Glutamatergic neuron (in vitro differentiated cells): Measurements from ENCODE around the gene STK32A. TPM values are rescaled to one million over a fixed set of nuclear protein-coding genes. Genes with fewer than 3 reads are reported as not detected.

Experiments used
- DNase-seq: peaks from one replicate; pipeline ENCODE4 v3.0.0; 2022
- H3K27ac Mint-ChIP-seq: one replicate; pipeline ENCODE4 v1.8.0; 2020; ENCODE audit warnings: mild to moderate bottlenecking, mixed read lengths, inconsistent platforms; ENCODE audit not compliant: unreplicated experiment
- H3K27me3 Mint-ChIP-seq: one replicate; pipeline ENCODE4 v1.8.0; 2020; ENCODE audit warnings: mild to moderate bottlenecking, moderate library complexity, mixed read lengths, inconsistent platforms; ENCODE audit not compliant: unreplicated experiment
- H3K36me3 Mint-ChIP-seq: one replicate; pipeline ENCODE4 v1.8.0; 2020; ENCODE audit warnings: mild to moderate bottlenecking, mixed read lengths, inconsistent platforms; ENCODE audit not compliant: unreplicated experiment
- H3K4me1 Mint-ChIP-seq: one replicate; pipeline ENCODE4 v1.8.0; 2020; ENCODE audit warnings: mild to moderate bottlenecking, low read depth, mixed read lengths, inconsistent platforms; ENCODE audit not compliant: unreplicated experiment
- H3K4me3 Mint-ChIP-seq: one replicate; pipeline ENCODE4 v1.8.0; 2020; ENCODE audit warnings: mild to moderate bottlenecking, mixed read lengths, inconsistent platforms; ENCODE audit not compliant: unreplicated experiment
- H3K9me3 Mint-ChIP-seq: one replicate; pipeline ENCODE4 v1.8.0; 2020; ENCODE audit warnings: mild to moderate bottlenecking, moderate library complexity, mixed read lengths, inconsistent platforms; ENCODE audit not compliant: unreplicated experiment
- total RNA-seq: library from RNA; stranded (reverse); fragmentation: NEBNext Ultra II Directional; extraction: Animal tissue kit (Norgen Biotek cat#: 25700); gene quantifications from one replicate; pipeline ENCODE4 v1.2.1, GENCODE V29; 2021; ENCODE audit not compliant: unreplicated experiment
- TF ChIP-seq, protein P1 (sequence below): fragments of 200-600 bp; sonication (generic); IDR thresholded peaks from one replicate; pipeline ENCODE4 v1.5.0; 2021; ENCODE audit not compliant: partially characterized antibody, unreplicated experiment

The STK32A gene
- total RNA-seq, 1 donor from 2014 or later = 3.2 TPM

GRCh38 chr5:147190331-147190730, 44.5 kb upstream of the STK32A start:
- Mint-ChIP-seq H3K27ac (no peak overlapping the region), H3K4me1 (peaks cover 10% of the 10 kb centered on the region)
- TF ChIP-seq, protein P1, sequence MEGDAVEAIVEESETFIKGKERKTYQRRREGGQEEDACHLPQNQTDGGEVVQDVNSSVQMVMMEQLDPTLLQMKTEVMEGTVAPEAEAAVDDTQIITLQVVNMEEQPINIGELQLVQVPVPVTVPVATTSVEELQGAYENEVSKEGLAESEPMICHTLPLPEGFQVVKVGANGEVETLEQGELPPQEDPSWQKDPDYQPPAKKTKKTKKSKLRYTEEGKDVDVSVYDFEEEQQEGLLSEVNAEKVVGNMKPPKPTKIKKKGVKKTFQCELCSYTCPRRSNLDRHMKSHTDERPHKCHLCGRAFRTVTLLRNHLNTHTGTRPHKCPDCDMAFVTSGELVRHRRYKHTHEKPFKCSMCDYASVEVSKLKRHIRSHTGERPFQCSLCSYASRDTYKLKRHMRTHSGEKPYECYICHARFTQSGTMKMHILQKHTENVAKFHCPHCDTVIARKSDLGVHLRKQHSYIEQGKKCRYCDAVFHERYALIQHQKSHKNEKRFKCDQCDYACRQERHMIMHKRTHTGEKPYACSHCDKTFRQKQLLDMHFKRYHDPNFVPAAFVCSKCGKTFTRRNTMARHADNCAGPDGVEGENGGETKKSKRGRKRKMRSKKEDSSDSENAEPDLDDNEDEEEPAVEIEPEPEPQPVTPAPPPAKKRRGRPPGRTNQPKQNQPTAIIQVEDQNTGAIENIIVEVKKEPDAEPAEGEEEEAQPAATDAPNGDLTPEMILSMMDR = no peak

GRCh38 chr5:147193123-147193522, 41.7 kb upstream of the STK32A start:
- Mint-ChIP-seq H3K4me3 (no peak overlapping the region), H3K9me3 (peaks cover 2% of the 10 kb centered on the region), H3K27me3 (no peaks in the 10 kb centered on the region), H3K27ac (no peak overlapping the region), H3K4me1 (peaks cover 6% of the 10 kb centered on the region), H3K36me3 (no peaks in the 10 kb centered on the region)
- TF ChIP-seq, protein P1 = no peak
- no peak for DNase-seq

More at GRCh38 chr5:147190331-147190730, 44.5 kb upstream of the STK32A start:
- H3K9me3 Mint-ChIP-seq = peaks cover 2% of the 10 kb centered on the region
- H3K27me3 Mint-ChIP-seq = no peaks in the 10 kb centered on the region
- no peak for DNase-seq
- no peaks in the 10 kb centered on the region for H3K36me3 Mint-ChIP-seq
- no peak overlapping the region for H3K4me3 Mint-ChIP-seq

- H3K27ac Mint-ChIP-seq = no peak overlapping the region
- no peak for DNase-seq
- TF ChIP-seq, protein P1 = no peak
- H3K4me1 Mint-ChIP-seq = no peaks in the 10 kb centered on the region
- no peak overlapping the region for H3K4me3 Mint-ChIP-seq
- H3K9me3 Mint-ChIP-seq = no peaks in the 10 kb centered on the region
- no peaks in the 10 kb centered on the region for H3K27me3 Mint-ChIP-seq
- H3K36me3 Mint-ChIP-seq = peaks cover 6% of the 10 kb centered on the region
Measured at GRCh38 chr5:147200004-147200403, 34.8 kb upstream of the STK32A start.

DNA sequence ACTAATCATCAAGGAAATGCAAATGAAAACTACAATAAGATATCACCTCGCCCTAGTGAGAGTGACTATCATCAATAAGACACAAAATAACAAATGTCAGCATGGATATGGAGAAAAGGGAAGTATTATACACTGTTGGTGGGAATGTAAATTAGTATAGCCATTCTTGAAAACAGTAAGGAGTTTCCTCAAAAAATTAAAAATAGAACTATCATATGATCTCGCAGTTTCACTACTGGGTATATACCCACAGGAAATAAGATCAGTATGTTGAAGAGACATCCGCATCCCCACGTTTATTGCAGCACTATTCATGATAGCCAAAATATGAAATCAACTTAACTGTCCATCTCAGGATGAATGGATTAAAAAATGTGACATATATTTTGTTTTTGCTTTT, 31.6 kb upstream of the STK32A start:
- H3K27me3 Mint-ChIP-seq = no peaks in the 10 kb centered on the region
- DNase-seq = no peak
- H3K4me1 Mint-ChIP-seq = peaks cover 4% of the 10 kb centered on the region
- TF ChIP-seq, protein P1 = no peak
- no peak overlapping the region for H3K27ac Mint-ChIP-seq
- no peaks in the 10 kb centered on the region for H3K9me3 Mint-ChIP-seq
- H3K4me3 Mint-ChIP-seq = no peak overlapping the region
- peaks cover 6% of the 10 kb centered on the region for H3K36me3 Mint-ChIP-seq

- TF ChIP-seq, protein P1 = no peak
- Mint-ChIP-seq H3K4me1 (peaks cover 11% of the 10 kb centered on the region), H3K4me3 (no peak overlapping the region), H3K27ac (no peak overlapping the region), H3K36me3 (peaks cover 6% of the 10 kb centered on the region), H3K9me3 (no peaks in the 10 kb centered on the region), H3K27me3 (no peaks in the 10 kb centered on the region)
- DNase-seq = no peak
Measured at GRCh38 chr5:147204576-147204975, 30.2 kb upstream of the STK32A start.
